Large intestine (tissue), 3 donors: ENCODE measurements around the gene DDIAS. TPM values are rescaled to one million over a fixed set of nuclear protein-coding genes. Genes with fewer than 3 reads are reported as not detected.

Experiments
- DNase-seq, 2 donors: peaks; one replicate each; pipeline versions ENCODE4 v3.0.0 to v3.0.0-alpha.2; 2013
- H3K27ac ChIP-seq: one replicate; pipeline ENCODE4 v1.5.1; 2013; ENCODE audit warnings: low read length
- H3K27me3 ChIP-seq: 2 replicates; pipeline ENCODE4 v1.6.1; 2013; ENCODE audit warnings: low read length; ENCODE audit not compliant: control insufficient read depth, insufficient read depth
- H3K36me3 ChIP-seq: 2 replicates; pipeline ENCODE4 v1.6.1; 2013; ENCODE audit warnings: low read length; ENCODE audit not compliant: control insufficient read depth, insufficient read depth
- H3K4me1 ChIP-seq: one replicate; pipeline ENCODE4 v1.6.1; 2013; ENCODE audit warnings: low read length; ENCODE audit not compliant: control insufficient read depth, insufficient read depth
- H3K4me3 ChIP-seq: one replicate; pipeline ENCODE4 v1.5.1; 2013; ENCODE audit warnings: low read length
- H3K9me3 ChIP-seq: one replicate; pipeline ENCODE4 v1.6.1; 2013; ENCODE audit warnings: mild to moderate bottlenecking, low read depth, low read length, moderate library complexity; ENCODE audit not compliant: control insufficient read depth
- WGBS: methylation state at CpG from one replicate; pipeline ENCODE4 v1.1.5; 2013; ENCODE audit warnings: low lambda C conversion rate; ENCODE audit not compliant: insufficient coverage; 5-methylcytosine and 5-hydroxymethylcytosine counted together
- polyA plus RNA-seq: library from polyadenylated mRNA; unstranded; fragments of 120-200 nt; gene quantifications from one replicate; pipeline ENCODE4 v1.2.1, GENCODE V29; 2013

DDIAS gene
- polyA plus RNA-seq, 1 donor, result 2.5 TPM

DNA sequence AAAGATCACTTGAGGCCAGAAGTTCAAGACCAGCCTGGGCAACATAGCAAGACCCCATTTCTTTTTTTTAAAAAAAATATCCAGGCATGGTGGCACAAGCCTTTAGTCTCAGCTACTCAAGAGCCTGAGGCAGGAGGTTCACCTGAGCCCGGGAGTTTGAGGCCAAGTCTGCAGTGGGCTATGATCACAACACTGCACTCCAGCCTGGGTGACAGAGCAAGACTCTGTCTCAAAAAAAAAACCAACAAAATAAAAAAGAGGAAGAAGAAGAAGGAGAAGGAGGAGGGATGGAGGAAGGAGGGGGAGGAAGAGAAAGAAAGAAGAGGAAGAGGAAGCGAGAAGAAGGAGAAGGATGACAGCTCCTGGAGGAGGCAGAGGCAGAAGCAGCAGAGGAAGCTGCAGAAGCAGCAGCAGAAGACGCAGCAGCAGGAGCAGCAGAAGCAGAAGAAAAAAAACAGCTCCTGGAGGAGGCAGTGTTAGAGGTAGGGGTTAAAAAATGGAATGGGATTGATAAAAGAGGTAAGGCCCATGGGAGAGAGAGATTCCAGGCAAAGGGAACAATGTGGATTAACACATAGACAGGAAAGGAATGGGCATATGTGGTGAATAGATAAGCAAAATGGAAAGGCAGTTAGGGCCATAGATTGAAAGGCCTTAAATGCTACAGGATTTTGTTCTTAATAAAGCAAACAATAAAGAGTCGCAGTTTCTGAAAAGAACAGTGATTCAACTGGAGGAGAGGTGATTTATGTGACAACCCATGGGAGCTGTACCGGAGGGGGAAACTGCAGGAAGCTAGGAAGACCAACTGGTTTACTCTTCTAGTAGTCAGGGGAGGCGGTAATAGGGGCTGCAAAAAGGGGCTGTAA lies 12.2 kb upstream of the DDIAS start:
- Histone ChIP-seq H3K4me3 (no peak overlapping the region), H3K4me1 (no peaks in the 10 kb centered on the region), H3K27ac (no peak overlapping the region), H3K9me3 (no peaks in the 10 kb centered on the region), H3K27me3 (no peaks in the 10 kb centered on the region), H3K36me3 (no peaks in the 10 kb centered on the region)
- 91% methylated on average over 1 of the region's 6 CpGs for WGBS
- no peak for DNase-seq

DNA sequence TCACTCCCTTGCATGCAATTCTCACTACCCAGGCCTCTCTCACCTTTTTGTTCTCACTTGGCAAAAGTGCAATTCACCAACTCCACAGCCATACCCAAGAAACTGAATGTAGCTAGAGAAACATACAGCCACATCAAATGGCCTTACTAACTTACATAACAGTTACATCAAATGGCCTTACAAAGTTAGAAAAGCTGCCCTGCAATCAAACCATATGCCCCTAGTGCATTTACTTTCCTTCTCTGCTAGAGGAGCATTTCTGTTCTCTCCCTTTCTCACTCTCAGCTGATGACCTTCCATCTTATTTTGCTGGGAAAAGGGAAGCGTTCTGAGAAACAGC lies 11.6 kb upstream of the DDIAS start:
- Histone ChIP-seq H3K36me3 (no peaks in the 10 kb centered on the region), H3K27ac (no peak overlapping the region), H3K4me1 (no peaks in the 10 kb centered on the region), H3K27me3 (no peaks in the 10 kb centered on the region), H3K9me3 (no peaks in the 10 kb centered on the region), H3K4me3 (no peak overlapping the region)
- DNase-seq, result no peak
- no CpG with 5 or more reads among the region's 1 CpG for WGBS

GRCh38 chr11:82890936-82891335 lies 10.6 kb upstream of the DDIAS start:
- Histone ChIP-seq H3K36me3 (no peaks in the 10 kb centered on the region), H3K9me3 (no peaks in the 10 kb centered on the region), H3K4me1 (no peaks in the 10 kb centered on the region), H3K27me3 (no peaks in the 10 kb centered on the region), H3K4me3 (no peak overlapping the region), H3K27ac (no peak overlapping the region)
- no peak for DNase-seq

DNA sequence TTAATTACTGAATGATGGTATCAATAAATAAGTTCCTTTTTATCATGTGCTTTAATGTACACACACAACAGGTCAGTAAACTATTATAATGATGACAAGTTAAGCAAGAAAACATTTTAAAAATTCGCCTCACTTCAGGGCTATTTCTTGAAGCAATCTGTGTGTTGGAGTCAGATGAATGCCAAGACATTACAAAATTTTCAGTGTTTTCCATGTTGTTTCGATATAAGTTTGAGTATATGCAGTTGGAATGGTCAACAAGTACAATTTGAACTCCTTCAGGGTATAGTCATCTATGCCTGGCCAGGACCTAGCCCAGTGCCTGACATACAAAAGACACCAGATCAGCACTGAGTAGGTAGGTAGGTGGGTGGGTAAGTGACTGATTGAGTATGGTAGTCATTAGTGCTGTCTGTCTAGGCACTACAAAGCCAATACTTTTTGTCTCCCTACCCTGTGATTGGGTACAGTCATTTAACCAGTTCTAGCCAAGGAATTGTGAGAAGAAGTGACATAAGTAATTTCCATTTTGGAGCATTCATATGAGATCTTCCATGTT lies 8.8 kb upstream of the DDIAS start:
- Histone ChIP-seq H3K27me3 (no peaks in the 10 kb centered on the region), H3K4me1 (no peaks in the 10 kb centered on the region), H3K36me3 (no peaks in the 10 kb centered on the region), H3K27ac (no peak overlapping the region), H3K4me3 (no peak overlapping the region), H3K9me3 (no peaks in the 10 kb centered on the region)
- no peak for DNase-seq
- WGBS, result 100% methylated on average over 2 of the region's 2 CpGs

DNA sequence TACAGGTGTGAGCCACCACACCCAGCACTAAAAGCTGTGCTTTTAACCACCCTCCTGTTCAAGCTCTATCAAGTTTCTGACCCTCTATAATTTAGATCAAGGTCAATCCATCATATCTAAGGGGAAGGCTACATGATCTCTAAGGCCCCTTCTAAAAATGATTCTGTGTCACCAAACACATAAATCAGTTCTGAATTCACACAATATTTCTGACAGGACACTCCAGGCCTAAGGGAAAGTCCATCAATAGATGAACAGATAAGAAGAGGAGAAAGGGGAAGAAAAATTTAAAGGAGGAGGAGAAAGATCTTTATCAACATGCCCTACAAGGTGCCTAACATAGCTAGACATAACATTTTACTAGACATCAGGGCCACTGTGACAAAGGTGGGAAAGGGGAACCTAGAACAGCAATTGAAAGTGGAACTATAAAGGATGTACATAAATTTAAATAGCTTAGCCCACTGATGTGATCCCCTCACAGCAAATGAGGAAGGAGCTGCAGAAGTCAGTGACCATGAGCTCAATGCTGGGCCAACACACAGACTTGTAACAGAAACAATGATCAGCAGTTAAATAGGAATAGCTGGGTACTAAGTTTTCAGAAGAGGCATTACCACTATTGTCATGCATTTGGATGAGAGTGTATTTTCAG lies 6.0 kb upstream of the DDIAS start:
- Histone ChIP-seq H3K4me3 (no peak overlapping the region), H3K36me3 (no peaks in the 10 kb centered on the region), H3K27ac (no peak overlapping the region), H3K27me3 (no peaks in the 10 kb centered on the region), H3K4me1 (peaks cover 9% of the 10 kb centered on the region), H3K9me3 (no peaks in the 10 kb centered on the region)
- DNase-seq, result no peak

DNA sequence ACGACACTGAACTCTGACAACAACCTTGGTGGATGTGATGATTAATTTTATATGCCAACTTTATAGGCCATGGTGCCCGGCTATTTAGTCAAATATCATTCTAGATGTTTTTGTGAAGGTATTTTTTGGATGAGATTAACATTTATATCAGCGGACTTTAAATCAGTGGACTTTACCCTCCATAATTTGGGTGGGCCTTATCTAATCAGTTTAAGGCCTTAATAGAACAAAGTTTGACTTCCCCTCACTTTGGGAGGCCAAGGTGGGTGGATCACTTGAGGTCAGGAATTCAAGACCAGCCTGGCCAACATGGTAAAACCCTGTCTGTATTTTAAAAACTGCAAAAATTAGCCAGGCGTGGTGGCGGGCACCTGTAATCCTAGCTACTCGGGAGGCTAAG lies 5.4 kb upstream of the DDIAS start:
- Histone ChIP-seq H3K4me3 (no peak overlapping the region), H3K27ac (no peak overlapping the region), H3K9me3 (no peaks in the 10 kb centered on the region), H3K4me1 (peaks cover 9% of the 10 kb centered on the region), H3K27me3 (no peaks in the 10 kb centered on the region), H3K36me3 (no peaks in the 10 kb centered on the region)
- DNase-seq, result no peak
- no CpG with 5 or more reads among the region's 6 CpGs for WGBS

GRCh38 chr11:82898241-82898640 lies 3.3 kb upstream of the DDIAS start:
- Histone ChIP-seq H3K9me3 (no peaks in the 10 kb centered on the region), H3K4me3 (no peak overlapping the region), H3K27ac (no peak overlapping the region), H3K4me1 (peaks cover 9% of the 10 kb centered on the region), H3K27me3 (no peaks in the 10 kb centered on the region), H3K36me3 (no peaks in the 10 kb centered on the region)
- WGBS, result no CpG with 5 or more reads among the region's 1 CpG
- no peak for DNase-seq

DNA sequence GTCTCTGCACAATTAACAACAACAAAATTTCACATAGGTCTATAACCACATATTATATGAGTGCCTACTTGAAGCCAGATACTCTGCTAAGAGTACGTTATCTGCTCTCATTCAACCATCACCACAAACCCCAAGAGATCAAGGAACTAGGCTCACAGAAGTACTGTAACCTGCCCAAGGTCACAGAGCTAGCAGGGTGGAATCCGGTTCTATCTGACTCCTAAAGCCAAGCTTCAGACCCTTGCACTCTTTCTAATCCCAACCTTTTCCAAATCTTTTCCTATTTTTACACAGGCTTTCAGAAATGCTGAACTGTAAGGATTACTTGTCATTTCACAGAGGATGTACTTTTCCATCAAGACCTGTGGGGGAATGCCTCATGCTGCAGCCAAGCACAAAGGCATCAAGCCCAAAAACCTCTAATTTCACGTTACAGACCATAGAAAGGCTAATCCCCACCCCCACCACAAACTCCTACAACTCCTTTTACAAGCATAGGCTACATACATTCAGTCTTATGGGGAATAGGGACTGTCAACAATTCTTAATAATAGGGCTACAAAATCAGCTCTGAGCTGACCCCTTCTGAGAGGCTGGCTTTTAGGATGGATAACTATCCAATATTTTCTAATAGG lies 2.2 kb upstream of the DDIAS start:
- WGBS, result no CpG with 5 or more reads among the region's 3 CpGs
- peaks cover 9% of the 10 kb centered on the region for H3K4me1 ChIP-seq
- H3K4me3 ChIP-seq, result peak overlapping the region; percentile 67
- H3K36me3 ChIP-seq, result no peaks in the 10 kb centered on the region
- H3K27me3 ChIP-seq, result no peaks in the 10 kb centered on the region
- no peaks in the 10 kb centered on the region for H3K9me3 ChIP-seq
- DNase-seq, result peak in 1 of 2 donors; percentile 30
- no peak overlapping the region for H3K27ac ChIP-seq

DNA sequence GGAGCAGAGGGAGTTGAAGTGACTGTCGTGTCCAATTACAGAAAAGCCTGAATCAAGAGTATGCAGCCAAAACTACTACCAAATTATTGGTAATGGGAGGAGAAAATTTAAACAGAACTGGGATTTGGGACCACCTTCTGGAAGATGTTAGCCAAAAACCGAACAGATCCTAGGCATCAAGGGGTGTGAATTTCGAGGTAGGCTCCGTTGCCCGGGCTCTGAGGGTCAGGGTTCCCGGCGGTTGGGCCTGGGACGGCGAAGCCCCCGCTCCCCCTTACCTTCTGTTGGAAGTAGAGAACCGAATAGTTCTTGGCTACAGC lies 1.6 kb upstream of the DDIAS start:
- no peak for DNase-seq
- peak overlapping the region; percentile 67 for H3K4me3 ChIP-seq
- H3K27me3 ChIP-seq, result no peaks in the 10 kb centered on the region
- no peaks in the 10 kb centered on the region for H3K9me3 ChIP-seq
- WGBS, result no CpG with 5 or more reads among the region's 11 CpGs
- H3K4me1 ChIP-seq, result peaks cover 9% of the 10 kb centered on the region
- no peaks in the 10 kb centered on the region for H3K36me3 ChIP-seq
- peak overlapping the region; percentile 92 for H3K27ac ChIP-seq

DNA sequence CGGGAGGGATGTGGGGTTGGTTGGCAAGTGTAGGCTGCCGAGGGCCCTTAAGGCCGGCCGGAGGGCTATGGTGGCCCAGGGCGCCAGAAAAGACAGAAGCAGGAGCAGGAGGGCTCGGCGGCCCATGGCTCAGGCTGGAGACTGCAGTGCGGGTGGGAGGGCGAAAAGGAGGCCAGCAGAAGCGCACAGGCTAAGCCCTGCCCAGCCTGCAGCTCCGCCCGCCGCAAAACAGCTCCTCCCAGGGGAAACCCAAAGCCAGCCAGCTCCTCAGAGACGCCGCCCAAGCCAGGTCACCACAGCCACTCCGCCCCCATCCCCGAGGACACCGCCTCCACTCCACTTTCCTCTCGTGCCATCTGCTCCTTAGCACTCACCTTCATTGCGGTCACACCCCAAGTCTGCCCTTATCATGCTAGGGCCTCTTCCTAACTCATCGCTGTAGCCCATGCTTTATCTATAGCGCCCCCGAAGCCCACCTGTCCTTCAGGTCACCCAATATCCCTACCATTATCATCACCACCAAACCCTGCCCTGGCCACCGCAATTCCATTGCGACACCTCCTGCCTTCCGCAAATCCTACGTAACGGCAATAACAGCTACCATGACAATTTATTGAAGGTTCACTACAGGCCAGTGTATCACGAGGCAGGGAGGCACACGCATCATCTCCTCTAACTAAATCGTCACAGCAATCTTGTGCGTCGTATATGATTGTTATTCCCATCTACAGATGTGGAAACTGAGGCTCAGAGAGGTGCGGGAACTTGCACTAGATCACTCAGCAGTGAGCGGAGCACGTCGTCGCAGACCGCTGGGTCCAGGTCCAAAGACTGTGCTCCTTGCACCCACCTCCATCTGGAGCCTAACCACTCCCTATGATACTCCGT lies 1.0 kb upstream of the DDIAS start, which contains the start of gene PRCP:
PRCP (minus strand) TSS at position 154 of the 888 bp plus-strand sequence; CDS start at position 126, 28 bp downstream.
- H3K9me3 ChIP-seq, result no peaks in the 10 kb centered on the region
- peak within 1 kb of the TSS; percentile 67 for H3K4me3 ChIP-seq
- peaks cover 9% of the 10 kb centered on the region for H3K4me1 ChIP-seq
- no peaks in the 10 kb centered on the region for H3K27me3 ChIP-seq
- DNase-seq, result peak; percentile 92 to 95
- WGBS, result no CpG with 5 or more reads among the region's 40 CpGs
- peak within 1 kb of the TSS; percentile 92 for H3K27ac ChIP-seq
- no peaks in the 10 kb centered on the region for H3K36me3 ChIP-seq
